Fibroblast of villous mesenchyme (primary cell): ENCODE results near the gene HOXD13. TPM values are rescaled to one million over a fixed set of nuclear protein-coding genes. Genes with fewer than 3 reads are reported as not detected.

Experiments
- DNase-seq: peaks from one replicate; pipeline ENCODE4 v3.0.0-alpha.2; 2010; ENCODE audit warnings: low read depth
- H3K4me3 ChIP-seq: 2 replicates; pipeline ENCODE4 v1.5.1; 2011; ENCODE audit warnings: low read depth, mild to moderate bottlenecking, low read length
- CTCF ChIP-seq: IDR thresholded peaks from 2 replicates; pipeline ENCODE4 v1.5.1; 2012; ENCODE audit warnings: low read depth, mild to moderate bottlenecking, low read length; ENCODE audit not compliant: insufficient read depth
- total RNA-seq: library from RNA; depleted of rRNA; stranded (reverse); fragments of >200 nt; gene quantifications from 2 replicates; pipeline ENCODE4 v1.2.3, GENCODE V29; 2012

HOXD13 gene
- total RNA-seq, 1 donor = 0.43 TPM

GRCh38 chr2:176114120-176114929 lies 21.8 kb downstream of the HOXD13 start:
- H3K4me3 ChIP-seq = peak overlapping the region; percentile 54
- no peak for TF ChIP-seq CTCF
- DNase-seq = peak; percentile 50

DNA sequence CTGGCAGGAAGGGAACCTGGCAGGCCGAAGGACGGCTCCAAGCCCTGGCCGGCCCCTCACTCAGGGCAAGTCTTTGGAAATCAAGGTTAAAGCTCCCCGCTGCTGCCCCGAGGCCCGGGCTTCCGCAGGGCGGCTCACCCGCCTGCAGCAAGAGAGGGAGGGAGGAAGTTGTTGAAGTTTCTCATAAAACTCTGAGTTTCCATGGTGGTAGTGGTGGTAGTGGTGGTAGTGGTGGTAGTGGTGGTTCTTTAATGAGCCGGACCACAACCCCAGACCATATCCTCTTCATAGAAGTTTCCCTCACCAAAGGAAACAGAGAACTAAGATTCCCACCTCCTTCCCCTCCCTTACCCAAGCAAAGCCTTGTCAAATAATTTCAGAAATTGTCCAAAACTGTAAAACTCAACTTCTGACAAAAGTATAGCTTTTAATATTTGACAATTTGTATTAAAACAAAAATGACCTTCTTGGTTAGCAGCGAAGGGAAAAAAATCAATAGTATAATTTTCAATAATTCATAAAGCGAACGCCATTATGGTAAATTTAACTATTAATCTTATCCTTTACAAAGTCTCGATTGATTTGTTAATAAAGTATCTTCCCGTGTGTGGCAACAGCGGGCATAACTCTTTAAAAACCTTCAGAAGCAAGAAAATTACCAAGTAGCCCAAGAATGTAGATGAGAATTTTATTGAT lies 22.6 kb downstream of the HOXD13 start:
- no peak for DNase-seq
- H3K4me3 ChIP-seq = peak overlapping the region; percentile 54
- TF ChIP-seq CTCF = no peak

- H3K4me3 ChIP-seq = peak within 1 kb of the TSS; percentile 58
- DNase-seq = peak; percentile 90
- TF ChIP-seq CTCF = no peak
These were observed 23.6 kb downstream of the HOXD13 start, which contains the start of gene HOXD10 for GRCh38 chr2:176115883-176116813. Gene HOXD10 (plus strand): TSS chr2:176116778. CDS start chr2:176116834, 56 bp downstream.

- peak; percentile 25 for DNase-seq
- peak overlapping the region; percentile 58 for H3K4me3 ChIP-seq
- no peak for TF ChIP-seq CTCF
These were observed 24.8 kb downstream of the HOXD13 start for GRCh38 chr2:176117162-176117822.

GRCh38 chr2:176117823-176118371 lies 25.4 kb downstream of the HOXD13 start:
- H3K4me3 ChIP-seq = peak overlapping the region; percentile 58
- no peak for DNase-seq
- no peak for TF ChIP-seq CTCF
